DOHH2 (cell line): Measurements from ENCODE around the gene GREB1.

Experiments
- H3F3A ChIP-seq: fragments of 200-600 bp; sonication (generic), shearing (Covaris generic); 2 replicates; pipeline ENCODE4 v1.6.0; 2016; ENCODE audit warnings: antibody characterized with exemption, mild to moderate bottlenecking; ENCODE audit not compliant: control insufficient read depth, insufficient read depth
- H3K27ac ChIP-seq: fragments of 200-600 bp; sonication (generic); 2 replicates; pipeline ENCODE4 v1.5.1; 2014; ENCODE audit warnings: low read depth, mild to moderate bottlenecking, low read length, moderate library complexity
- H3K27me3 ChIP-seq: fragments of 200-600 bp; sonication (generic); 2 replicates; pipeline ENCODE4 v1.6.1; 2014; ENCODE audit warnings: mild to moderate bottlenecking, low read length, mixed read lengths; ENCODE audit not compliant: control insufficient read depth
- H3K36me3 ChIP-seq: fragments of 200-600 bp; sonication (generic); 2 replicates; pipeline ENCODE4 v1.6.1; 2014; ENCODE audit warnings: mild to moderate bottlenecking, low read length, moderate library complexity, mixed read lengths; ENCODE audit not compliant: control insufficient read depth
- H3K4me1 ChIP-seq: fragments of 200-600 bp; sonication (generic); 2 replicates; pipeline ENCODE4 v1.6.1; 2014; ENCODE audit warnings: mild to moderate bottlenecking, low read length, mixed read lengths; ENCODE audit not compliant: control insufficient read depth
- H3K4me2 ChIP-seq: fragments of 200-600 bp; sonication (generic); 2 replicates; pipeline ENCODE4 v1.6.0; 2014; ENCODE audit warnings: mild to moderate bottlenecking, low read length, moderate library complexity
- H3K4me3 ChIP-seq: fragments of 200-600 bp; sonication (generic); 2 replicates; pipeline ENCODE4 v1.5.1; 2014; ENCODE audit warnings: mild to moderate bottlenecking, low read length, mixed read lengths
- H3K79me2 ChIP-seq: fragments of 200-600 bp; sonication (generic); 2 replicates; pipeline ENCODE4 v1.6.1; 2014; ENCODE audit warnings: mild to moderate bottlenecking, low read length, mixed read lengths; ENCODE audit not compliant: control insufficient read depth
- H3K9me2 ChIP-seq: fragments of 200-600 bp; sonication (generic); replicated peaks from 2 replicates; pipeline ENCODE4 v1.6.1; 2014; ENCODE audit warnings: mild to moderate bottlenecking, low read length, mixed read lengths; ENCODE audit not compliant: control insufficient read depth
- H3K9me3 ChIP-seq: fragments of 200-600 bp; sonication (generic); 2 replicates; pipeline ENCODE4 v1.6.1; 2014; ENCODE audit warnings: antibody characterized with exemption, low read length, mixed read lengths; ENCODE audit not compliant: control insufficient read depth, insufficient read depth
- H4K20me1 ChIP-seq: fragments of 200-600 bp; sonication (generic); 2 replicates; pipeline ENCODE4 v1.6.0; 2014; ENCODE audit warnings: low read depth, mild to moderate bottlenecking, antibody characterized with exemption, low read length, moderate library complexity; ENCODE audit not compliant: control insufficient read depth, insufficient read depth
- CTCF ChIP-seq: fragments of 200-600 bp; sonication (generic); IDR thresholded peaks from one replicate; pipeline ENCODE4 v1.5.1; 2014; ENCODE audit warnings: antibody characterized with exemption, mild to moderate bottlenecking, low read depth, low read length; ENCODE audit not compliant: poor library complexity, severe bottlenecking
- EZH2phosphoT487 ChIP-seq: fragments of 200-600 bp; sonication (generic); IDR thresholded peaks from 2 replicates; pipeline ENCODE4 v1.6.1; 2017; ENCODE audit warnings: borderline replicate concordance, mild to moderate bottlenecking, antibody characterized with exemption, low read length, moderate library complexity, mixed read lengths

GREB1 gene

GRCh38 chr2:11676640-11677039, 142.8 kb downstream of the GREB1 start:
- Histone ChIP-seq H3K27me3 (peaks cover 21% of the 10 kb centered on the region), H3F3A (no peaks in the 10 kb centered on the region), H3K9me3 (no peaks in the 10 kb centered on the region), H3K4me3 (no peak overlapping the region), H3K9me2 (no peaks in the 10 kb centered on the region), H3K79me2 (no peaks in the 10 kb centered on the region), H3K36me3 (no peaks in the 10 kb centered on the region), H4K20me1 (no peaks in the 10 kb centered on the region), H3K27ac (no peak overlapping the region), H3K4me1 (peaks cover 13% of the 10 kb centered on the region), H3K4me2 (no peak overlapping the region)
- no peak for TF ChIP-seq CTCF
- no peak for TF ChIP-seq EZH2phosphoT487

GRCh38 chr2:11677136-11678055, 143.6 kb downstream of the GREB1 start:
- no peak overlapping the region for H3K4me3 ChIP-seq
- no peak overlapping the region for H3K27ac ChIP-seq
- peaks cover 21% of the 10 kb centered on the region for H3K27me3 ChIP-seq
- H3K4me2 ChIP-seq, result no peak overlapping the region
- no peaks in the 10 kb centered on the region for H3F3A ChIP-seq
- no peaks in the 10 kb centered on the region for H3K36me3 ChIP-seq
- H4K20me1 ChIP-seq, result no peaks in the 10 kb centered on the region
- TF ChIP-seq EZH2phosphoT487, result no peak
- no peak for TF ChIP-seq CTCF
- H3K4me1 ChIP-seq, result peaks cover 11% of the 10 kb centered on the region
- no peaks in the 10 kb centered on the region for H3K9me2 ChIP-seq
- H3K9me3 ChIP-seq, result no peaks in the 10 kb centered on the region
- no peaks in the 10 kb centered on the region for H3K79me2 ChIP-seq

- H3F3A ChIP-seq, result no peaks in the 10 kb centered on the region
- H3K79me2 ChIP-seq, result no peaks in the 10 kb centered on the region
- H3K4me1 ChIP-seq, result 0 out of 2 replicates have a peak, but pooled peaks cover 2% of the 10 kb centered on the region
- H3K9me3 ChIP-seq, result no peaks in the 10 kb centered on the region
- H3K9me2 ChIP-seq, result no peaks in the 10 kb centered on the region
- H3K27ac ChIP-seq, result no peak overlapping the region
- H3K27me3 ChIP-seq, result peaks cover 21% of the 10 kb centered on the region
- no peak for TF ChIP-seq EZH2phosphoT487
- no peak for TF ChIP-seq CTCF
- H3K36me3 ChIP-seq, result no peaks in the 10 kb centered on the region
- H3K4me3 ChIP-seq, result no peak overlapping the region
- H3K4me2 ChIP-seq, result no peak overlapping the region
- 0 out of 2 replicates have a peak, but pooled peaks cover 4% of the 10 kb centered on the region for H4K20me1 ChIP-seq
These were observed 144.6 kb downstream of the GREB1 start for GRCh38 chr2:11678306-11678960.
